ENCODE measurements around the gene ZNF581.
A peak's percentile ranks its signal among the peaks of the same experiment; 100 is the strongest.

Gene ZNF581

GRCh38 chr19:55650602-55651230 lies 7.3 kb downstream of the ZNF581 start:
- no peak for DNase-seq

- DNase-seq: no peak
Observed at GRCh38 chr19:55651236-55651635, 7.8 kb downstream of the ZNF581 start.

- DNase-seq: no peak
Observed at GRCh38 chr19:55652311-55653128, 9.1 kb downstream of the ZNF581 start.

DNA sequence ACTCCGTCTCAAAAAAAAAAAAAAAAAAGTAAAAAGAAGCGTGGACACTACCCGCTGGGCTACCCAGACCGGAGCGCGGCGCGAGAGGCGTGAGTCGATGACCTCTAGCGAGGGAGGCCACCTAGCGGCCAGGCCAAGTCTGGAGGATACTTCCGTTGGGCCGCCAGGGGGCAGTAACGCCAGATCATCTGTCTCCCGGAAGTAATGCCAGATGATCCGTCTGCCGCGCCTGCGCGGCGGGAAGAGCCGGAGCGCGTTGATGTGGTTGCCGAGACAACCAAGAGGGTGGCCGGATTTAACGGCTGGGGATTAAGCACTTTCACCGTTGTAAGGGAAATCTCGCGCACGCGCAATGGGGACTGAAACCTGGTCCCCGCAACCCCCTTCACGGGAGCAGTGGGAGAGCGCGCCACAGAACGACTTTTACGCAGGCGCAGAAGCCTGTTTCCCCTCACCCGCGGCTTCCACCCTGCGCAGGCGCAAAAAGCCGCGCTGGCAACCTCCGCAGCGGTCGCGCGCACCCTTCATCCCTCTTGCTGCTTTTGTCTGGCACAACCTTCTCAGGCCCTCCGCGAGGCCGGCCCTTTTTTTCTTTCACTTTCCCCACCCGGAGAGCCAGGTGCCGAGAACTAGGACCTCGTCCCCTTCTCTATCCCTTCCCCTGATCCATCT lies 10.3 kb downstream of the ZNF581 start:
- peak; percentile 98 for DNase-seq

DNA sequence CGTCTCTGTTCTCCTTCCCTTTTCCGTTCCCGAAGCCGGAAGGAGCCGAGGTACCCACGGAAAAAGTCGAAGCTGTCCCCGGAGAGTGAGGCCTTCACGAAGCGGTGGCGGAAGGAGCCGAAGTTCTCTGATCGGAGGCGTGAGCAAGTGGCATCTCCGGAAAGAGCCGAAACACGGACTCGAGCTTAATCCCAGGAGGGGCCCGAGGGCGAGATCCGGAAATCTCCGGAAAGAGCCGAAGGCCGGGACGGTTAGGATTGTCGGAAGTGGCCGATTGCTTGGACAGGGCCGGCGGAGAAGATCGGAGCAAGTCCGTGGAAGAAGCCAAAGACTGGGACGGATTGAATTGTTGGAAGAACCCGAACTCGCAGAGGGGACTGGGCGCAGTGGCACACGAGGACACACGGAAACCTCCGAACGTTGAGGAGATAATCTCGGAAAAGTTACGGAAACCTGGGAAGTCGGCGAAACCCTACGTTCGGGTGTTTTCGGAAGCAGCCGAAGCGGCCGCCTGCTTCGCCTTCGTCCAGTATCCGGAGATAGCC lies 10.9 kb downstream of the ZNF581 start:
- DNase-seq: peak; percentile 100

- peak; percentile 98 for DNase-seq
Observed at GRCh38 chr19:55654868-55655647, 11.6 kb downstream of the ZNF581 start, which contains the start of gene U2AF2. U2AF2 (plus strand) TSS chr19:55655035; CDS start chr19:55655105, 70 bp downstream.

GRCh38 chr19:55655648-55656040 lies 12.2 kb downstream of the ZNF581 start:
- no peak for DNase-seq

GRCh38 chr19:55656552-55656951 lies 13.1 kb downstream of the ZNF581 start:
- DNase-seq: no peak

DNA sequence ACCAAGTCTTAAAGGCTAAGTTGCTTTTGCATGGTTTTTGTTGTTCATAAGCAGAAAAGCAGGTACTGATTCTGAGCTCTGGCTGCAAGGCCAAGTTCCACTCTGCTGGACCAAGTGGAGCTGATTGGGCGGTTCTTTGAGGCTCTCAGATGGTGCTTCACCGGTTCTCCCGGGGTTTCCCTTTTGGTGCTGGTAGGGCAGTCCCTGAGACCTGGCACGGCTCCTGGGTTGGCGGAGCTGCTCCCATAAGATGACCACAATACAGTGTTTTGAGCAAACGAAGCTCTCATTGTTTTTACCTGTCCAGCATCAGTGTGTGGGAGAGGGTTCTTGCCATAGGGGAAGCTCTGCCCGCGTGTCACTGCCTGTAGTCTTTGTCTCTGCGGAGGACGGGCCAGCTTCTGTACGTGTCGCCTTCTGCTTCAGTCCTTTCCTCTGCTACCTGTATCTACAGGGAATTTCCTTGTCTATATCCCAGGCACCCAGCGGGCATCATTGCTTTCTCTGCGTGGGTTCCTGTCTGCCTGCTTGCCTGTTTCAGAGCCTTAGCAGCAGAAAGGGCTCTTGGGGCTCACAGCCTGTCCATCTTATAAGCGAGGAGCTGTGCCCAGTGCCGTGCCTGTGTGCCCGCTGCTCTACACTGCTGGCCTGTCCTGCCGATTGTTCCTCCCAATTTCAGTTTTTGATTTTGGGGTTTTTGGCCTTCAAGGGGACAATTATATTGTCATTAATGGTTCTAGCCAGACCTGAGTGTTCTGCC lies 13.7 kb downstream of the ZNF581 start:
- DNase-seq: no peak

DNA sequence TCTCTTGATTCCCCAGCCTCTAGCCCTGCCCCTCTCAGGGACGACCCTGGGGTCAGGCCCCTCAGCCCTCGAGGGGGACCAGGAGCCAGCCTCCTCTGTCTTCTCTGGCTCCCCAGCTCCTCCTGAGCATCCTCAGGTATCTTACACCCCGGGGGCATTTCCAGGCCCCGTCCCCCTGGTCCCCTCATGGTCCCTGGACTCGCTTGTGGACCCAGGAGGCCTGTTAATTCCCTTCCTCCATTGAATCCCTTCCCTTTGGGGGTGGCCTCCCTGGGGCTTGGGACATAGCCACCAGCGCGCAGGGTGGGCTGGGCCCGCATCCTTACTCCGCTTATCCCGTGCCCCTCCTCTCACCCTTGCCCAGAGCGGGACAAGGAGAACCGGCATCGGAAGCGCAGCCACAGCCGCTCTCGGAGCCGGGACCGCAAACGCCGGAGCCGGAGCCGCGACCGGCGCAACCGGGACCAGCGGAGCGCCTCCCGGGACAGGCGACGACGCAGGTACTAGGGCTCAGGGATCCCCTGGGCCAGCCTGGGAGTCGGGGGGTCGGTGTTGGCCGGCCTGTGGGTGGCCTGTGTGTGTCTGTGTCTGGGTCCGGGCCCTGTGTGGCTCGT lies 15.5 kb downstream of the ZNF581 start:
- DNase-seq: no peak

DNA sequence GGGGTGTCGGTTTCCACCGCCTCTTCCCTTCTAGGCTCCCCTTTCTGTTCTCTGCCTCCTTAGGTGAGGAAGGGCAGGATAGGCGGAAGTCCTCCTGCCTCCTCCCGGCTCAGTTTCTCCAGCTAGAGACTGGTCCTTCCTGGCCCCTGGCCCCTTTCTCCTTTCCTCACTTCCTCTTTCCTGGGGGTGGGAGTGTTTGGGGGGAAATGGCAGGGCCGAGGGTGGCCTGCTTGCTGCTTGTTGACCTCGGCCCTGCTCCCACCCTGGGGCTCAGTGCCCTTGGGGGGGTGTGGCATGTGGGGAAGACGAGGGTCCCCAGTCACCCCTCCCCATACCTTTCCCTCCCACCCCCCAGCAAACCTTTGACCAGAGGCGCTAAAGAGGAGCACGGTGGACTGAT lies 16.4 kb downstream of the ZNF581 start:
- DNase-seq: no peak

DNA sequence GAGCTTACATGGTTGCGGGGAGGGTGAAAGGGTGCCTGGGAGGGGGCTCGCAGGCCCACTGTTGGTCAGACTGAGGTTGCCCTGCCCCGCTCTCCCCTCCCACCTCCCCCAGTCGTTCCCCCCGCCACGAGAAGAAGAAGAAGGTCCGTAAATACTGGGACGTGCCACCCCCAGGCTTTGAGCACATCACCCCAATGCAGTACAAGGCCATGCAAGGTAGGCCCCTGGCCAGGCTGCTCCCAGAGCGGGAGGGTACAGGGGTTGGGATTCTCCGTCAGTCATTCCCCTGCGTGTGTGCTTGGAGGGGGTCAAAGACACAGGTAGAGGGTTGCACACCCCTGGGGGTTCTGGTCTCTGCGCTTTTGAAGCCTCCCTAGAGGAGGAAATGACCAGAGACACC lies 17.0 kb downstream of the ZNF581 start:
- DNase-seq: no peak

GRCh38 chr19:55660991-55661390 lies 17.5 kb downstream of the ZNF581 start:
- DNase-seq: no peak

GRCh38 chr19:55661826-55662225 lies 18.4 kb downstream of the ZNF581 start:
- no peak for DNase-seq

DNA sequence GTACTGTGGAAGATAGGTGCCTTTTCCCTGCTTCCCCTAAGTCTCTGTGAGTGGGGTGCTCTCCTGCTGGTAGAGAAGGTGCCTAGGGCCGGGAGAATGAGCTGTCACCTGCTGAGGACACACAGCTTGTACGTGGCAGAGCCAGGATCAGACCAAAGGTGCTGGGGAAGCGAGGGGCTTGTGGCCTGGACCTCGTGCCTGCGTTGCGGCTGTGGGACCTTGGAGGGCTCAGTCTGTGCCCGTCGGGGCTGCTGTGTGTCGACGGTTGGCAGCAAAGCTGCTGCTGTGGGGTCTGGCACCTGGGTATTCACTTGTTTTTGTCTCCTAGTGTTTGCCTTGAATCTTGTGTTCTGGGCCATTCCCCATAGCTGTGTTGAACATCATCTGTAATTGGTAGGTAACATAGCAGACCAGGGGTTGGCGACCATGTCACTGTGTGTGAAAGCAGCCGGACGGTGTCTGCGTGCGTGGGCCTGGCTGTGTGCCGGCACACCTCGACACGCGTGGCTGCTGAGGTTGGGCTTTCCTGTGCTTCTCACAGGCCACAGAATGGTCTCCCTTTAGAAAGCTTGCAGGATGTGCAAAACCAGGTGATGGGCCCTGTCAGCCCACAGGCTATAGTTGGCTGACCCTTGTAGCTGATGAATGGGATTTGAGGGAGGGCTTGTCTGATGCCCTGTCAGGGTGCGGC lies 20.5 kb downstream of the ZNF581 start:
- DNase-seq: no peak

DNA sequence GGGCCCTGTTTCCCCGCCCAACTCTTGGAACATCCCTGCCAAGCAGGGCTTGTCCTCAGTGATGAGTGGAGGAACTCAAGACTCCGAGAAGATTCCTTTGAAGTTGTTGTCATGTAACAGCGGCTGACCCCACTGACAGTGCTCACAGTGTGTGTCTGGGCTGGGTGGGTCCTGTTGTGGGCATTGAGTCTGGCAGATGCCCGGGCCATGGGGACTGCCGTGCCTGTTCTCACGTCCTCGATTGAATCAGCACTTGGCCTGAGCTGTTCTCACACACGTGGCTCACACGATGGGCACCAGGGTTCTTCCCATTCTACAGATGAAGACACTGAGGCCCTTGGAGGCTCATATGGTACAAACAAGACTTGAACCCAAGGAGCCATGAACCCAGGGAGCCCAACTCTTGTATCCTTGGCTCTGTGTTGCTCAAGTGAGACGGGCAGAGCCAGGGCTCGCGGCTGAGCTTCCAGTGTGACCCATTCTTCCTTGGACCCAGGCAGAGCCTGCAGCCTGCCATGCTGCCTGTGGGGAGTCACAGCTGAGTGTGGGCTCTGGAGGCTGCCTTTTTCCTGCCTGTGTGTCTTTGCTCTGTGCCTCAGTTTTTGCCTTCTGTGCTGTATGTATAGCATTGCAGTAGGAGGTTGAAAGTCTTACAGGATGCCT lies 23.0 kb downstream of the ZNF581 start:
- no peak for DNase-seq

- no peak for DNase-seq
Observed at GRCh38 chr19:55667006-55667381, 23.5 kb downstream of the ZNF581 start.

- DNase-seq: no peak
Observed at GRCh38 chr19:55667511-55667910, 24.1 kb downstream of the ZNF581 start.

DNA sequence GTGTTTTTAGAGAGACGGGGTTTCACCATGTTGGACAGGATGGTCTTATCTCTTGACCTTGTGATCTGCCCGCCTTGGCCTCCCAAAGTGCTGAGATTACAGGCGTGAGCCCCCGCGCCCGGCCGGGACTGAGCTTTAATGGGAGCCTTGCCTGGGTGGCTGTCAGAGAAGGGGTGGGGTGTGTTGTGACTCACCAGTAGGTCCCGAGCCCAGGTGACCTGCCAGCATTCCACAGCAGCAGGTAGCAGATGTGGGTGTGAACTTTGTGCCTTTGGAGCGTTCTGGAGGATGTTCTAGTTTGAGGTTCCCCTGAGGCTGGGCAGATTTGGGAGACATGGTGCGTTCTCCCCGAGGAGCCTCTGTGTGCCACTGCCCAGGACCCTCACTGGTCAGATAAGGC lies 24.5 kb downstream of the ZNF581 start:
- no peak for DNase-seq

GRCh38 chr19:55668603-55669348 lies 25.3 kb downstream of the ZNF581 start:
- DNase-seq: no peak

Data from suppressor macrophage treated with lipopolysaccharide for 4 hours (primary cell).